ENCODE measurements around the gene FADS3. TPM values are rescaled to one million over a fixed set of nuclear protein-coding genes. Genes with fewer than 3 reads are reported as not detected.

The FADS3 gene
- total RNA-seq, 1 experiment from 2014 or later, result 65.8 TPM

DNA sequence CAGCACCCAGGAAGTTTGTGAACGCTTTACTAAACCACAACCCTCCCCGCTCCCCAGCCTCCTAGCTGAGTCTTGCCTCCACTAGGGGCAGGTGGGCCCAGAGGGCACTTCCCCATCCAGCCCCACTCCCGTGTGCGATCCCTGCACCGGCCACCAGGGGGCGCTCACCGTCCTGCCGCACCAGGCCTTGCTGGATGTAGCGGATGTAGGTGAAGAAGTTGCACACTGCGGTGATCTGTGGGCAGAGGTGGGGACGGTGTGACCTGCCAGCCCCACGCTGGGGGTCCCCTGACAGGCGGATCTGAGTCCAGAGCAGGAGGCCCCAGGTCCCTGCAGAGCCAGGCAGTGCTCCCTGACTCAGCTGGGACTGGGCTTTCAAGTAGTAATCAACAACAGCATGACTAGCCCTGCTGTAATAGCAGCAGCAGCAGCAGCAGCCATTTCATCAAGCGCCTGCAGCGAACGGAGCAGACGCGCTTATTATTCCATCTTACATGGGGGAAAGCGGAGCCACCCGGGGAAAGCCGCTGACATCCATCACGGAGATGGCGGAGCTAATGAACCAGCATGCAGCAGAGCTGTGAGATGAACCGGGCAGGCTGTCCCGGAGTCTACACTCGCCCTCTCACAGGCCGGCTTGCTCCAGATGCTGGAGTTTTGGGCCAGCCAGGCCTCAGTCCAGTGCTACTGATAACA is 7.9 kb upstream of the FADS3 start:
- CTCF ChIA-PET, result interaction anchor here (0.6 to 8.6 kb wide), 28 partner anchors 9 to 213 kb away, joined by 3 to 162 read pairs (median 4); partner anchors contain the start of gene BEST1
- peak; percentile 36 for DNase-seq (ENCODE audit: low read depth, low spot score)
- Histone ChIP-seq H4K20me1 (ENCODE audit: insufficient read depth) (no peaks in the 10 kb centered on the region), H3K9ac (ENCODE audit: low read length) (no peak overlapping the region), H3K36me3 (ENCODE audit: control insufficient read depth in 1 of 2, insufficient read depth in 2 of 2, low read length in 2 of 2) (0 out of 4 replicates have a peak, but pooled peaks cover 0 to 3% of the 10 kb centered on the region in 2 experiments), H3K4me3 (replicated peaks in 1 of 2; ENCODE audit: low read depth in 1 of 2, low read length in 2 of 2) (no peak overlapping the region), H3K4me2 (ENCODE audit: low read length) (no peak overlapping the region), H3K79me2 (ENCODE audit: insufficient read depth, low read length) (no peaks in the 10 kb centered on the region), H2AFZ (ENCODE audit: low read depth, low read length, poor library complexity, severe bottlenecking) (no peak overlapping the region), H3K9me2 (ENCODE audit: insufficient read depth) (no peaks in the 10 kb centered on the region), H3K4me1 (ENCODE audit: control insufficient read depth in 1 of 2, insufficient read depth in 2 of 2, low read length in 2 of 2) (0 out of 4 replicates have a peak, but pooled peaks cover 0 to 3% of the 10 kb centered on the region in 2 experiments), H3K27ac (ENCODE audit: low read depth, low read length) (no peak overlapping the region), H3K27me3 (ENCODE audit: insufficient read depth, low read length) (no peaks in the 10 kb centered on the region), H3K9me3 (ENCODE audit: control insufficient read depth in 1 of 2, insufficient read depth in 1 of 2, low read depth in 1 of 2, low read length in 2 of 2) (no peaks in the 10 kb centered on the region)
- POLR2A ChIA-PET, result interaction anchor here (2.0 to 3.7 kb wide), 3 partner anchors 48 to 64 kb away, joined by 10 to 17 read pairs (median 11); partner anchors contain the start of gene BEST1
- peak; percentile 90 for ATAC-seq
- BruUV-seq (replicated peaks), result no TSS peak
- intact Hi-C loops (cut with micrococcal nuclease), result loop anchor here (1.0 to 5.0 kb wide), 6 partner anchors 48 to 209 kb away; no protein-coding TSS in a partner anchor
- RAD21 ChIA-PET (ENCODE audit: low non-redundant PET in 1 of 2, low total read pairs in 2 of 2, uncharacterized antibody in 2 of 2, unreplicated experiment in 2 of 2), result interaction anchor here (1.3 to 2.9 kb wide), 8 partner anchors 48 to 209 kb away, joined by 3 to 19 read pairs (median 11); no protein-coding TSS in a partner anchor
- no peak for TF ChIP-seq EGR1 (IDR thresholded peaks at IDR 0.05; ENCODE audit: low read depth)
- TF ChIP-seq FOSL1 (IDR thresholded peaks at IDR 0.05; ENCODE audit: low read depth), result no peak
- TF ChIP-seq, protein P1, sequence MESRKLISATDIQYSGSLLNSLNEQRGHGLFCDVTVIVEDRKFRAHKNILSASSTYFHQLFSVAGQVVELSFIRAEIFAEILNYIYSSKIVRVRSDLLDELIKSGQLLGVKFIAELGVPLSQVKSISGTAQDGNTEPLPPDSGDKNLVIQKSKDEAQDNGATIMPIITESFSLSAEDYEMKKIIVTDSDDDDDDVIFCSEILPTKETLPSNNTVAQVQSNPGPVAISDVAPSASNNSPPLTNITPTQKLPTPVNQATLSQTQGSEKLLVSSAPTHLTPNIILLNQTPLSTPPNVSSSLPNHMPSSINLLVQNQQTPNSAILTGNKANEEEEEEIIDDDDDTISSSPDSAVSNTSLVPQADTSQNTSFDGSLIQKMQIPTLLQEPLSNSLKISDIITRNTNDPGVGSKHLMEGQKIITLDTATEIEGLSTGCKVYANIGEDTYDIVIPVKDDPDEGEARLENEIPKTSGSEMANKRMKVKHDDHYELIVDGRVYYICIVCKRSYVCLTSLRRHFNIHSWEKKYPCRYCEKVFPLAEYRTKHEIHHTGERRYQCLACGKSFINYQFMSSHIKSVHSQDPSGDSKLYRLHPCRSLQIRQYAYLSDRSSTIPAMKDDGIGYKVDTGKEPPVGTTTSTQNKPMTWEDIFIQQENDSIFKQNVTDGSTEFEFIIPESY (IDR thresholded peaks at IDR 0.05; ENCODE audit: extremely low read depth, insufficient replicate concordance, low read length), result no peak
- no peak for TF ChIP-seq EZH2 (IDR thresholded peaks at IDR 0.05)
- TF ChIP-seq TCF7L2 (IDR thresholded peaks at IDR 0.05; ENCODE audit: borderline replicate concordance, extremely low read depth, insufficient read depth, insufficient read length), result no peak
- TF ChIP-seq RAD21 (IDR thresholded peaks at IDR 0.05; ENCODE audit: low read depth), result peak; percentile 95
- TF ChIP-seq ZNF274 (IDR thresholded peaks at IDR 0.05; ENCODE audit: low read depth, low read length), result no peak
- TF ChIP-seq ELF1 (IDR thresholded peaks at IDR 0.05; ENCODE audit: borderline replicate concordance, low read depth), result no peak
- no peak for TF ChIP-seq ZFX (IDR thresholded peaks at IDR 0.05)
- no peak for TF ChIP-seq CEBPB (IDR thresholded peaks at IDR 0.05; ENCODE audit: low read depth)
- no peak for TF ChIP-seq POLR2AphosphoS5 (IDR thresholded peaks at IDR 0.05; ENCODE audit: low read depth, low read length)
- TF ChIP-seq, protein P2, sequence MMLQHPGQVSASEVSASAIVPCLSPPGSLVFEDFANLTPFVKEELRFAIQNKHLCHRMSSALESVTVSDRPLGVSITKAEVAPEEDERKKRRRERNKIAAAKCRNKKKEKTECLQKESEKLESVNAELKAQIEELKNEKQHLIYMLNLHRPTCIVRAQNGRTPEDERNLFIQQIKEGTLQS (IDR thresholded peaks at IDR 0.05), result no peak
- TF ChIP-seq EZH2phosphoT487 (IDR thresholded peaks at IDR 0.05; ENCODE audit: borderline replicate concordance), result no peak
- no peak for TF ChIP-seq JUND (IDR thresholded peaks at IDR 0.05)
- TF ChIP-seq SRF (IDR thresholded peaks at IDR 0.05; ENCODE audit: low read depth), result no peak
- TF ChIP-seq YY1 (IDR thresholded peaks at IDR 0.05; ENCODE audit: extremely low read depth, insufficient replicate concordance, low read depth, low read length), result peak; percentile 25
- TF ChIP-seq SIN3A (IDR thresholded peaks at IDR 0.05; ENCODE audit: low read depth), result no peak
- TF ChIP-seq, protein P3, sequence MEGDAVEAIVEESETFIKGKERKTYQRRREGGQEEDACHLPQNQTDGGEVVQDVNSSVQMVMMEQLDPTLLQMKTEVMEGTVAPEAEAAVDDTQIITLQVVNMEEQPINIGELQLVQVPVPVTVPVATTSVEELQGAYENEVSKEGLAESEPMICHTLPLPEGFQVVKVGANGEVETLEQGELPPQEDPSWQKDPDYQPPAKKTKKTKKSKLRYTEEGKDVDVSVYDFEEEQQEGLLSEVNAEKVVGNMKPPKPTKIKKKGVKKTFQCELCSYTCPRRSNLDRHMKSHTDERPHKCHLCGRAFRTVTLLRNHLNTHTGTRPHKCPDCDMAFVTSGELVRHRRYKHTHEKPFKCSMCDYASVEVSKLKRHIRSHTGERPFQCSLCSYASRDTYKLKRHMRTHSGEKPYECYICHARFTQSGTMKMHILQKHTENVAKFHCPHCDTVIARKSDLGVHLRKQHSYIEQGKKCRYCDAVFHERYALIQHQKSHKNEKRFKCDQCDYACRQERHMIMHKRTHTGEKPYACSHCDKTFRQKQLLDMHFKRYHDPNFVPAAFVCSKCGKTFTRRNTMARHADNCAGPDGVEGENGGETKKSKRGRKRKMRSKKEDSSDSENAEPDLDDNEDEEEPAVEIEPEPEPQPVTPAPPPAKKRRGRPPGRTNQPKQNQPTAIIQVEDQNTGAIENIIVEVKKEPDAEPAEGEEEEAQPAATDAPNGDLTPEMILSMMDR (IDR thresholded peaks at IDR 0.05 in 2 of 3, conservative IDR thresholded peaks at IDR 0.05 in 1 of 3; ENCODE audit: borderline replicate concordance in 1 of 3, insufficient read depth in 1 of 3, low read depth in 2 of 3, low read length in 2 of 3), result peak; percentile 97 to 100 (median 100)
- TF ChIP-seq POLR2A (IDR thresholded peaks at IDR 0.05; ENCODE audit: borderline replicate concordance, extremely low read depth, insufficient read depth, insufficient read length), result no peak
- TF ChIP-seq, protein P4, sequence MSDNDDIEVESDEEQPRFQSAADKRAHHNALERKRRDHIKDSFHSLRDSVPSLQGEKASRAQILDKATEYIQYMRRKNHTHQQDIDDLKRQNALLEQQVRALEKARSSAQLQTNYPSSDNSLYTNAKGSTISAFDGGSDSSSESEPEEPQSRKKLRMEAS (IDR thresholded peaks at IDR 0.05), result no peak

All from HCT116 (cell line).